GM13977 (cell line): ENCODE data around the gene SAMD5.

Experiments used
- DNase-seq: peaks from one replicate; pipeline ENCODE4 v3.0.0; 2012; ENCODE audit warnings: low spot score
- in situ Hi-C: fragments of 300-500 bp; cut with MboI; formaldehyde crosslinking; loops from one replicate; pipeline ENCODE4 v1.12.0; 2022; ENCODE audit warnings: low sequenced_read_pairs, low pct_unique_long_range_greater_than_20kb, mixed read lengths, inconsistent platforms; ENCODE audit not compliant: unreplicated experiment
- TF ChIP-seq, protein P1 (sequence below): IDR thresholded peaks from 2 replicates; pipeline ENCODE4 v1.5.1; 2012; ENCODE audit warnings: mild to moderate bottlenecking, control low read depth; ENCODE audit not compliant: insufficient read depth; ENCODE audit errors: extremely low read depth, missing control alignments

SAMD5 gene

DNA sequence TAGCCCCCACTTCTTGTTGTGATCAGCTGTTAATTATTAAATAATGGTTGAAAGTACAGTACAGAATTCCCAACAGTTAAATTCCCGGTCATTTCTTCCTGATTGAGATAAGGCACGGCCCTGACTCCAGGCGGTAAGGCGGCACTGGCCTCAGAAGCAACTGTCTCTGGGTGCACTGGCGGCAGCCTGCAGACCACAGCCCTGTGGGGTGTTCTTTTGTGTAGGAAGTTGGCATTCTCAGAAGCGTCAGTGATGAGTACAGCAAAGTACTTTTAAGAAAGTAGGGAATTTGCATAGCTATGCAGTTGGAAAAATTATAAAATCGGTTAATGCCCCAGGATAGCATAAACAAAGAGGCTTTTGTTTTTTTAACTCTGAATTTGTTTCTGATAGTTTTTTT lies 50.5 kb downstream of the SAMD5 start:
- TF ChIP-seq, protein P1, sequence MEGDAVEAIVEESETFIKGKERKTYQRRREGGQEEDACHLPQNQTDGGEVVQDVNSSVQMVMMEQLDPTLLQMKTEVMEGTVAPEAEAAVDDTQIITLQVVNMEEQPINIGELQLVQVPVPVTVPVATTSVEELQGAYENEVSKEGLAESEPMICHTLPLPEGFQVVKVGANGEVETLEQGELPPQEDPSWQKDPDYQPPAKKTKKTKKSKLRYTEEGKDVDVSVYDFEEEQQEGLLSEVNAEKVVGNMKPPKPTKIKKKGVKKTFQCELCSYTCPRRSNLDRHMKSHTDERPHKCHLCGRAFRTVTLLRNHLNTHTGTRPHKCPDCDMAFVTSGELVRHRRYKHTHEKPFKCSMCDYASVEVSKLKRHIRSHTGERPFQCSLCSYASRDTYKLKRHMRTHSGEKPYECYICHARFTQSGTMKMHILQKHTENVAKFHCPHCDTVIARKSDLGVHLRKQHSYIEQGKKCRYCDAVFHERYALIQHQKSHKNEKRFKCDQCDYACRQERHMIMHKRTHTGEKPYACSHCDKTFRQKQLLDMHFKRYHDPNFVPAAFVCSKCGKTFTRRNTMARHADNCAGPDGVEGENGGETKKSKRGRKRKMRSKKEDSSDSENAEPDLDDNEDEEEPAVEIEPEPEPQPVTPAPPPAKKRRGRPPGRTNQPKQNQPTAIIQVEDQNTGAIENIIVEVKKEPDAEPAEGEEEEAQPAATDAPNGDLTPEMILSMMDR, result no peak
- no peak for DNase-seq
- in situ Hi-C loops, result no loop called here

DNA sequence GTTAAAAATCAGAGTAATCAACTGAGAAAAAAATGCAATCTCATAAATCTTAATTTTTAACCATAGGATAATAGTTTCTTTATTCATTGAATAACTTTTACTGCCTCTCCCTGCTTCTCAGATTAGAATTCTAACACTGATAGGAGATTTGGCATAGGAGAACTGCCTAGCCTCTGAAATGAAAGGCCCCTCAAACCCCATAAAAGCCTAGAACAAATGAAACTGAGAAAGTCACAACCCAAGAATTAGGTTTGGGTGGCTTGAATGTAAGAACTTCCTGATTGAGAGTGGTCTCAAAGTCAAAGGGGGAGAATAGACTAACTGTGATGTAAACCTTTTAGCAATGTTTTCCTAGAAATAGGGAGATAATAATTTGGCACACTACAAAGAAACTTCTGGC lies 52.2 kb downstream of the SAMD5 start:
- DNase-seq, result no peak
- TF ChIP-seq, protein P1, result no peak
- in situ Hi-C loops, result no loop called here

DNA sequence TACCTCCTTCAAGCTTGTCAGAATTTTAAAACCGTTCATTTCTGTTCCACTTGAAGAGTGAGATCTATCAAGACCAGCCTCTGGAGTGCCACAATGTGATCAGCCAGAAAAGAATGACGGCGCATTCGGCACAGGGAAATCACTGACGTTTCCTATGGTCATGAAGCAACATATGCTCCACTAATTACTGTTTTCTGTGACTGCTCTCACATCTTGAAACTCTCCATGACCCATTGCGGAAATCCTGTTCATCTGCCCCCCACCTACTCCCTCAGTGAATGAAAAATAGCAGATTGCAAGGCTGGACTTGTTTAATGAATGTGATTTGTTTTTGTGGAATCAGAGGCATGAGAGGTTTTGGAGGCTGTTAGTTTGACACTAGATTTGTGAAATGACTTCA lies 53.2 kb downstream of the SAMD5 start:
- no peak for DNase-seq
- in situ Hi-C loops, result no loop called here
- TF ChIP-seq, protein P1, result no peak

DNA sequence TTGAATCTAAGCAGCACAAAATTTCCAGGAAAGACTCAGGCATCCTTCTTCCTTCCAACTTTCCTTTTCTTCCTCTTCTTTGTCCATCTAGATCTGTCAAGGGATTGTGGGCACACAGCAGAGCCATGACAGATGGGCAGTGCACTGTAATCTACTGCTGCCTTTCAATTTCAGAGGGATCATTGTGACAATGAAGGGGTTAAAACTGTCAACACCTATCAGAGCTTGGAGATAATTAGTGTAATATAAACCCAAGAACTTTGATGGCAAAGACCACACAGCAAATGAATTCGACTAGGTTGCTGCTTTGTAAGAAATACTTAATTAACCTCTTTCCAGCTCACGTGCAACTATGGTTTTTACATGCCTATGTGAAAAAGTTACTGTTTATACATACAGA lies 55.0 kb downstream of the SAMD5 start:
- in situ Hi-C loops, result no loop called here
- TF ChIP-seq, protein P1, result no peak
- no peak for DNase-seq

DNA sequence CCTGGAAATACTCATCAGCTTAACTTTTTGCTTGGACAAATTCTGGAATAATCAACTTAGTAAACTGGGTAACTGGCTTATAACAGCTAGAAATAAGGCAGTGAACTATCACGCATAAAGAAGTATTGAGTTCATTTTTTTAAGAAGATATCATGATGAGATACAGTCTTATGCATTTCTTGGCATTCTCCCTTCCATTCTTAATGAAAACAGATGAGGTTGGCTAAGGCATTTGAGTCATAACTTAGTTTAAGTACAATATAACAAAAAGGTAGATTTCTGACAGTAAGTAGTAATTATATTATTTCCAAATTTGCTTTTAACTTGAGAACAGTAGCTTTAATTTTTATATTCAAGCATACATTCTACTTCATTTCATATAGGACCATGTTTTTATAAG lies 56.1 kb downstream of the SAMD5 start:
- DNase-seq, result no peak
- in situ Hi-C loops, result no loop called here
- TF ChIP-seq, protein P1, result no peak

DNA sequence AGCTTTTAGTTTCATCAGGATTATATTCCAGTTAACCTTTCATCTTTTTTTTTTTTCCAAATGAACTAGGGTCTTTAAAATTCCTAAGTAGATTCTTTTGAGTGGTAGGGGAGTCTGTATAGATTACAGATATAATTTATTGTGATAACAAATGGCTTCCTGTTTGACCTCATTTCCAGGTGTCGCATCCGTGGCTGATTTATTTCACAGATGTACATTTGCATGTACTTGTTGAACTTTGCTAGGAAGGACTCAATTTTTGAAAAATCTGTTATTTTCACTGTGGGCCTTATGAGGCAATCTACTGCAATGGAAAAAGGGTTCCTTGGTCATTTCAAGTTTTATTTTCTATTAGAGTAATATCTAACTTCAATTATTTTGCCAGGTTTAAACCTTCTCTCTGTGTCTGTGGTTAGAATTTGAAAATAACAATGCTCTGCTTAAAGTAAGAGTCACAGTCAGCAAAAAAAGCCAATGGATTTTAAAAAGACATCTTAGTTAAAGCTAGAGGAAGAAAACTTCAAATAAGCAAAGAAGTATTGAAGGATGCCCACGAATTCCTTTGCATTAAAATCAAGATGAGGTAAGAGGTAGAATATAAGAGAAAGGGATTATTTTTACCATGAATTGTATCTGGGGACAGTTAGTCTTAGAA lies 57.9 kb downstream of the SAMD5 start:
- no peak for DNase-seq
- in situ Hi-C loops, result no loop called here
- TF ChIP-seq, protein P1, result no peak
